NCI-H748 treated with DMSO at 0.1 percent for 48 hours (cell line): ENCODE measurements around the gene MEGF11.

Source experiments
- DNase-seq: peaks from one replicate; lab custom pipeline; 2025; lab: John Stamatoyannopoulos, UW

Gene MEGF11

GRCh38 chr15:66139591-66140207, 113.9 kb downstream of the MEGF11 start:
- no peak for DNase-seq

GRCh38 chr15:66138892-66139590, 114.5 kb downstream of the MEGF11 start:
- DNase-seq, result peak; percentile 49

GRCh38 chr15:66138096-66138783, 115.3 kb downstream of the MEGF11 start:
- peak; percentile 11 for DNase-seq

DNA sequence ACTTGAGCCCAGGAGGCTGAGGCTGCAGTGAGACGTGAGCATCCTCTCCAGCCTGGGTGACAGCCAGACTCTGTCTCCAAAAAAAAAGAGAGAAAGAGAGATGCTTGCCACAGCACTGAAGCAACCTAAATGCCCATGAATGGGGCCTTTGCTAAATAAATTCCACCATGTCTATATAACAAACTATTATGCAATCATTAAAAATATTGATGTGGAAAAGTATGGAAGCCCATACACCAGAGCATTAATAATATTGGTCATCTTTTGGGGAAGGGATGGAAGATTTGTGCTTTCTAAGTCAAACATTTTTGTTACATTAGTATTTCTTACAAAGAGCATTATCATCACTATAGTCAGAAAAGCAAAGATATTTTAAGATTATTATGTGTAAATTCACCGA, 116.6 kb downstream of the MEGF11 start:
- no peak for DNase-seq

DNA sequence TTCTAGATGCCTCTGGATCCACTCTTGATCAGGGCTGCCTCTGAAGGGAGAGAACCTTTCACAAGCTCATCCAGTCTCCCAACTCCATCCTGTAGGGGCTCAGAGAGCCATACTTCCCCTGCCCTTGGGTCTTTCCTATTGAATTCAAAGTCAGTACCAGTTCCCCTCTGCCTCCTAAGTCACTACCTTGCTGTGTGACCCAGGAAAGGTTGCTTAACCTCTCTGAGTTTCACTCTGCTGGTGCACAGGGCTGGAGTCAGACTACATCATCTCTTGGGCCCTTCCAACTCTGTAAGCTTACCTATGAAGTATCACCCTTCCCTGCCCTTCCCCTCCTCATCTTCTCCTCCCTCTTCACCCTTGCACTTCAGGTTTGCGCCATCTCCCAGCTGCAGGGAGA, 117.9 kb downstream of the MEGF11 start:
- DNase-seq, result no peak

DNA sequence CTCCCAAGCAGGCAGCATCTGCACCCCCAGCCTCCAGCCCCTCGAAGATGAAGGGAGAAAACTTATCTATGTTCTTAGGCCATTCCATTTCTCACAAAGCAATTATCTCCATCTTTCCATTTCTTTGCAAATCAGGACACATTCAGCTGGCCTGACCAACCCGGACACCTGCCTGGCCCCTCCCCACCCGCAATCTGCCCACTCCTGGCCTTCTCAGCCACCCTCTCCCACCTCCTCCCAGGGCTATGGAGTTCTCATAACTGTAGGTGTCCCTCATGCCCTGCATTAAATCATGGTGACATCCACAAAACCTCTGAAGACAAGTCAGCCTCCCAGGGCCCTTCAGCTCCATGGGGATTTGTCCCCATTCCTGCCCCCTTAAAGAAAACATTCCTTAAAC, 119.3 kb downstream of the MEGF11 start:
- no peak for DNase-seq

GRCh38 chr15:66133247-66133885, 120.2 kb downstream of the MEGF11 start:
- no peak for DNase-seq

DNA sequence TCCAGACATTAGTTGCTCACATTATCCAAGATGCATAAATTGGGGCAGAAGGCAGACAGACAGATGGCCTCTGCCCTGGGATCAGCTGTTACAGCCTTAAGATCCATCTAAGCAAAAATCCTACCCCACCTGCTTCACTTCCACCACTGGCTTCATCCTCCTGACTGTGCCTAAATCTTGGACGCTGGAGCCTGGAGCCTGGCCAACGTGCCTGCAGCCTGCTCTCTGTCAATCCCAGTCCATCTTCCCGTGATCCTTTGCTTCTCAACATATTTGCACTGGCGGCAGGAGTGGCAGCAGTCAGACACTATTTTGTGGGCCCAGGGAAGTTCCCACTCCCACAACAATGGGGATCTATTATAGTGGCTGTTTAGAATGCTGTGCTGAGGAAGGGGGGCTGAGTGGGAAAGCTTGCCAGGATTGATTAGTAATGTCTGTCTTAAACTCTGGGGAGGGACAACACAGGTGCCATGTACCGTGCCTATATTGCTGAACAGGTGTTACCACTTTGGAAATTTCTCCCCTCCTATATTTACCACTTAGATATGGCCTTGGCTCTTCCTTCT, 121.2 kb downstream of the MEGF11 start:
- DNase-seq, result no peak

DNA sequence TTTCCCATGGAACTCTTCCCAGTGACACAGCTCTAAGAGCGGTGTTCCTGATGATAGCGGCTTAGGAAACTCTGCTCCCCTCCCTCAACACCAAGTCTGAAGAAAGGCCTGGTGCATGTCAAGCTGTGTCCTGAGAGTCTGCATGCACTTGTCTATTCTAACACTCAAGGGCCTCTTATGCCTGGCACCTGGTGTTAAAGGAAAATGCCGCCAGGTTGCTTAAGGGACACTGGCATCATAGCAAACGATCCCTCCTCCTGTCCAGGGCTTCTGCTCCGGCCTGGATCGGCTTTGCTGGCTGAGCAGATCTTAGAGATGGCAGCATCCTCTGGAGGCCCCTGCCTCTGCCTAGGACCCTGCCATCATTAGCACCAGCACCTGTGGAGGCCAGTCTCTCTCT, 121.7 kb downstream of the MEGF11 start:
- no peak for DNase-seq

- DNase-seq, result no peak
These were observed 122.3 kb downstream of the MEGF11 start for GRCh38 chr15:66131200-66131599.

DNA sequence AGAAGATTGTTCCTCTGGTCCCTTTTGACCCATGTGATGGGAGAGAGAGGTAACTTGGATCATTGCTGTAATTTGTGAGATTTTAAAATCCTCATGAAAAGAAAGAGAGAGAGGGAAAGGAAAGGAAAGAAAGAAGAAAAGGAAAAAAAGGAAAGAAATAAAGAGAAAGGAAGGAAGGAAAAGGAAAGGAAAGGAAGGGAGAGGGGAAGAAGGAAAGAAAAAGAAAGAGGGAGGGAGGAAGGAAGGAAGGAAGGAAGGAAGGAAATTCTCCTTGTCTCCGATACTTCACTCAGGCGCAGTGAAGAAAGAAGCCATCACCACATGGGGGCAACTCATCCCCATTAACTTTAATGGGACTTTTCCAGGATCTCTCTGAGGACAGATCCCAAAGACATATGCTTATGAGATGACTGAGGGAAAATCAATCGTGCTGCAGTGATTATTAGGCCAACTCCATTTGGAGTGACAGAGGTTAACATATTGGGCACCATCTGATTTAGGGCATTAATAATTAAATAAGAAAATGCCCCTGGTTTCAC, 123.0 kb downstream of the MEGF11 start:
- DNase-seq, result no peak

GRCh38 chr15:66129586-66129985, 124.0 kb downstream of the MEGF11 start:
- no peak for DNase-seq

GRCh38 chr15:66128116-66128680, 125.4 kb downstream of the MEGF11 start:
- DNase-seq, result no peak

- no peak for DNase-seq
These were observed 127.1 kb downstream of the MEGF11 start for GRCh38 chr15:66126456-66126855.

DNA sequence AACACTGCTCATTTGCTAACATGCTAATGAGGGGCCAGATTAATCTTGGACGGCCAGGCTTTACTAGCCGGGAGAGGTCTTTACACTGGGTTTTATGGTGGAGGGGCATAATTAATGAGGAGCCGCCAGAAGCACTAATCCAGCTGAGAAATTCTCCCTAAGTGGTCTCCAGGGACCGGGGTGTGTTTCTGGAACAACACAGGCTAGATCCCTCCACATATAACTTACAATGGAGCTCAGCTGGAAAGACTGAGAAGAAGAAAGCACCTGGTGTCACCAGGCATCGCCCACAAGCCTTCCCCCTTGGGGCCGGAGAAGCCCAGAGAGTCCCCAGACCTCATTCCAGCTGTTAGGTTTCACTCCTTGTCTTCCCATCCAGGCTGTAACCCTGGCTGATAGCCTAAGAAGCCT, 127.5 kb downstream of the MEGF11 start:
- DNase-seq, result no peak

DNA sequence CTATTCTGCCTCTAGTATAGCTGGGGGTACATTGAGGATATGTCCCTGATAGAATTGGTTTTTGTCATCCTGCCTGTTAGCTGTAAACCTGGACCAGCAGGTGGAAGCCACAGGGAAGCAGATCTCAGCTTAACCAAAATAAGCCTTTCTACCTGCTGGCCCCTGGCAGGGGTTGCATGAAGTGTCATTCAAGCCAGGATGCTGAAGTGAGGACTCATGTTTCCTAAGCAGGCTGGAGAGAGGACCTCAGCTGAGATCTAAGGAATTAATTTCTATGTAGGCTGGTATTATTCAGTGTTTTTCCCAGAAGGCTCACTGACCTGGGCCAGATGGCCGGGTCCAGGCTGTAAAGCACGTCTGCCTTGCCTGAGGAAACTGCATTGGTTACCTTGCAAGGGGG, 128.9 kb downstream of the MEGF11 start:
- no peak for DNase-seq

GRCh38 chr15:66123799-66124198, 129.8 kb downstream of the MEGF11 start:
- no peak for DNase-seq

GRCh38 chr15:66120422-66120821, 133.1 kb downstream of the MEGF11 start:
- DNase-seq, result no peak

GRCh38 chr15:66117841-66118240, 135.7 kb downstream of the MEGF11 start:
- no peak for DNase-seq

GRCh38 chr15:66115568-66116206, 137.9 kb downstream of the MEGF11 start:
- DNase-seq, result no peak

- no peak for DNase-seq
These were observed 138.6 kb downstream of the MEGF11 start for GRCh38 chr15:66114863-66115425.
